ENCODE measurements around the gene PRKAR2B. TPM values are rescaled to one million over a fixed set of nuclear protein-coding genes. Genes with fewer than 3 reads are reported as not detected.
"Not testable (repeated sequence)": the region's sequence is repeated elsewhere in the genome, so short reads cannot be mapped to it uniquely, and the experiment has no call there.

PRKAR2B gene
- total and polyA plus RNA-seq, 11 donors = 7.0 to 50.6 (median 18.5) TPM

GRCh38 chr7:107049480-107049879 lies 5.0 kb downstream of the PRKAR2B start:
- WGBS, 4 donors = 96 to 100% (median 97%) methylated on average over 1 of the region's 1 CpG
- H3K4me1 ChIP-seq = peaks cover 0 to 16% (median 12%) of the 10 kb centered on the region in 12 donors
- no peak overlapping the region for H3K27ac ChIP-seq
- no peaks in the 10 kb centered on the region for H3K9me3 ChIP-seq
- intact Hi-C loops (cut with DNase I) = loop anchor here in 3 of 10 donors (5.0 to 10.0 kb wide), 2 partner anchors 95 to 102 kb away; no protein-coding TSS in a partner anchor
- TF ChIP-seq CTCF (IDR thresholded peaks at IDR 0.05) (no peak), POLR2A (IDR thresholded peaks at IDR 0.05) (no peak)
- H3K27me3 ChIP-seq = no peaks in the 10 kb centered on the region
- ATAC-seq (no peak), DNase-seq (no peak)
- H3K4me3 ChIP-seq = no peak overlapping the region
- H3K36me3 ChIP-seq = no peaks in the 10 kb centered on the region

GRCh38 chr7:107049971-107050532 lies 5.5 kb downstream of the PRKAR2B start:
- DNase-seq = no peak
- no peak overlapping the region for H3K27ac ChIP-seq
- peaks cover 0 to 16% (median 11%) of the 10 kb centered on the region in 12 donors for H3K4me1 ChIP-seq
- no peaks in the 10 kb centered on the region for H3K9me3 ChIP-seq
- H3K36me3 ChIP-seq = no peaks in the 10 kb centered on the region
- WGBS, 4 donors = 90 to 98% (median 95%) methylated on average over 1 of the region's 1 CpG
- intact Hi-C loops (cut with DNase I) = loop anchor here in 3 of 10 donors (5.0 to 10.0 kb wide), 2 partner anchors 95 to 103 kb away; no protein-coding TSS in a partner anchor
- ATAC-seq = no peak
- no peak for TF ChIP-seq CTCF (IDR thresholded peaks at IDR 0.05)
- no peak for TF ChIP-seq POLR2A (IDR thresholded peaks at IDR 0.05)
- H3K4me3 ChIP-seq = no peak overlapping the region
- H3K27me3 ChIP-seq = no peaks in the 10 kb centered on the region

- Histone ChIP-seq H3K36me3 (no peaks in the 10 kb centered on the region), H3K9me3 (no peaks in the 10 kb centered on the region), H3K4me3 (no peak overlapping the region), H3K27me3 (no peaks in the 10 kb centered on the region), H3K27ac (no peak overlapping the region), H3K4me1 (peaks cover 0 to 5% (median under 1%) of the 10 kb centered on the region in 12 donors)
- ATAC-seq = no peak
- 81 to 90% (median 84%) methylated on average over 2 of the region's 2 CpGs for WGBS, 4 donors
- DNase-seq = no peak
- TF ChIP-seq CTCF (IDR thresholded peaks at IDR 0.05) (no peak), POLR2A (IDR thresholded peaks at IDR 0.05) (no peak)
- intact Hi-C loops (cut with DNase I) = no loop called here
Measured at GRCh38 chr7:107051376-107051775, 6.9 kb downstream of the PRKAR2B start.

- H3K4me3 ChIP-seq; ATAC-seq; H3K36me3 ChIP-seq; H3K9me3 ChIP-seq; DNase-seq; H3K27ac ChIP-seq; intact Hi-C loops (cut with DNase I); H3K4me1 ChIP-seq; H3K27me3 ChIP-seq: not testable (repeated sequence)
- WGBS, 4 donors = 91 to 100% (median 96%) methylated on average over 1 of the region's 1 CpG
Measured at GRCh38 chr7:107054965-107055364, 10.5 kb downstream of the PRKAR2B start.

GRCh38 chr7:107056058-107056457 lies 11.6 kb downstream of the PRKAR2B start:
- intact Hi-C loops (cut with DNase I); DNase-seq; H3K36me3 ChIP-seq; H3K27me3 ChIP-seq; H3K4me1 ChIP-seq; ATAC-seq; H3K9me3 ChIP-seq; H3K27ac ChIP-seq; H3K4me3 ChIP-seq: not testable (repeated sequence)
- WGBS, 4 donors = 96 to 98% (median 97%) methylated on average over 3 of the region's 3 CpGs

All from heart left ventricle (tissue), 16 donors.